Pulmonary artery endothelial cell (primary cell): ENCODE data around the gene DOCK8. TPM values are rescaled to one million over a fixed set of nuclear protein-coding genes. Genes with fewer than 3 reads are reported as not detected.

Source experiments
- DNase-seq: peaks from one replicate; pipeline ENCODE4 v3.0.0-alpha.2; 2011; ENCODE audit warnings: low read depth, low spot score
- total RNA-seq: library from RNA; depleted of rRNA; stranded (reverse); fragments of >200 nt; gene quantifications from 2 replicates; pipeline ENCODE4 v1.2.3, GENCODE V29; 2014

Gene DOCK8
- total RNA-seq, 1 donor from 2014 or later, result 0.33 TPM

DNA sequence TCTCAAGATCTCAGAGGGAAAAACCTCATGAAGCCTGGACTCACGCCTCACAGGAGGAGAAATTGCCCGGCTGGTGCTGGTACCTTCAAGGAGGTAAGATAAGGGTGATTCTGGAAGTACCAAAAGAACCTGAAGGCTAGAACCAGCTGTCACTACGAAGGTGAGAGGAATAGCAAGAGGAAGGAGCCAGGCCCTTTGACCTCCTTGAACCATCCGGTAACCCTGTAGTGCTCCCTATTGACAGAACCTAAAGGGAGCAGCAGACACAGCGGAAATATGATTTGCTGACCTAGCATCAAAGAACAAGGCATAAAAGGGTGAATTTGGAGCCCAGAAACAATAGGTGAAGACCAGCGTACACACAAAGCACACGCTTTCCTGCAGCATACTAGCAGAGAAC is 92.2 kb downstream of the DOCK8 start:
- DNase-seq, result no peak

DNA sequence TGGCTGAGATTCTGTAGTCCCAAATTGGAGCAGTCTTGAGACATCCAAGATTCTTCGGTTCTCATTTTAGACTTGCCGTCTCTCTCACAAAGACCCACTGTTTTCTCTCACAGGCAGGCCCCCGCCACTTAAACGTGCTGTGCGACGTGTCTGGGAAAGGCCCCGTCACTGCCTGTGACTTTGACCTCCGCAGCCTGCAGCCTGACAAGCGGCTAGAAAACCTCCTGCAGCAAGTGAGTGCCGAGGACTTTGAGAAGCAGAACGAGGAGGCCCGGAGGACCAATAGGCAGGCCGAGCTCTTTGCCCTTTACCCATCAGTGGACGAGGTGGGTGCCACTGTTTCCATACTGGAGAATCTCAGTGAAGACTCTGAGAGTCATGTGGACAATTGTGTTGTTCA is 97.2 kb downstream of the DOCK8 start:
- DNase-seq, result no peak

DNA sequence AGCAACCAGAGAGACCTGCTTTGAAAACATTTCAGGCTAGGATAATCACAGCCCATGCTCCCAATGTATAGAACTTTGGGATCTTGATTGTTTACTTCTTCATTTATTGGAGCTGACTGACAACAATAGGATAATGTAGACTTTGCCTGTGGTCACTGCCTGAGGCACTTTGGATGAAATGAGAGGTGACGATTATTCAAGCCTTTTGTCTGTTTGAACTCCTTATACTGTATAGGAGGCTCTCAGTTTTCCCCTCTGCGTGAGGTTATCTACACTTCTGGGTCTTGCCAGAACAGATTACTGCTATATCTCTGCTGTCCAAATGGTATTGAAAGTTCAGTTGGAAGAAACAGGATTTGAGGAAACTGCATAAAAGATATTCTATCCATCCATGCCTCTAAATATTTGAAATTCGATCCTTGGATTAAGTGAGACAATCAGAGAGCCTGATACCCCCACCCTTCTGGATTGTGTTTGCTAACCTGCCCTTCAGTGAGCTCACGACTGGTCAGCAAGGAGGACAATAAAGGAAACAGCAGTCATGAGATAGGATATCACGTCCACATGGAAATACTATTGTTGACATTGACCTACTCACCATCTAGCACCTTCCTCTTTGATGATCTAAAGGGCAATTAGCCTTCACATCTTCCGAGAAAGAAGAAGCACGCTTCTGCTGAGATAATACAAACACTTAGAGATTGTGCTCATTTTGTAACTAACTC is 98.1 kb downstream of the DOCK8 start:
- DNase-seq, result no peak

DNA sequence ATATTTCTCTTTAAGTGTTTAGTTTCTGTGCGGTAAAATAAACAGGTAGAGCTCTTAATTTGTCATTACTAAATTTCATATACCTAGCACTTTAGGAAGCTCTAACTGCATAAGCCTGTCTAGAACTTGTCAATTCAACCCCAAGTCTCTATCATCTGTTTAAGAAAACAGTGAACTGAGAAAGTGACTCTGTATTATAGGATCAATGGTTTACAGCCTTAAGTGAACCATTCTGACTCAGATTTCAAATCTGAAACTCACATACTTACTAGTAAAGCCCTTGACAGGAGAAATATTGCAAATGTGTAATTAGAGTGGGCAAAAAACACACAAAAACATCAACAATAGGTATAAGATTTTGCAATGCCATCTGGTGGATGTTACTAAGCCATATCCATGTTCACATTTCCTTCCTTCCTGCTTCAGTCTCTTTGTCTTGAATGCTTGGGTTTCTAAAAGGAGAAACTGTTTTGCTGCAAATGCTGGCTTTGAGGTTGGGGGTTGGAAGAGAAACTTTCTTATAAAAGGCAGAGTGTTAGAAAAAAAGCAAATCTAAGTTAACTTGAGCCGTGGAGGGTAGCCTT is 101.8 kb downstream of the DOCK8 start:
- no peak for DNase-seq

DNA sequence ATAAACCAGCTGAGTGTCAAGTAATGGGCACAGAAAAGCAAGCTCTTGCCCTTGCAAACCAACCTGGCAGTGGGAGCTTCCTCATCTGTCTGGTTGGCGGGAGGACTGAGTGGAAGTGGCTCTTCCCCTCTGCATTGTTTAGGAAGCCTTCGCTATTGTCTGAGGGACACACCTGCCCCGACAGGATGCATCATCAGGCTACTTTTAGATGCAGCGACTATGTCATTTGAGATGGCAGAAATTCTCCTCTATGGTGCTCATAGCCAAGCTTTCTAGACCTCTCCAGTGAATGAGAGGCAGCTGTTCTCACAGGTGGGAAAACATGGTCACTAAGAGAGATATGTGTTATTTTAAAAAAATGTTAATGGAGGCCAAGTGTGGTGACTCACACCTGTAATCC is 104.0 kb downstream of the DOCK8 start:
- no peak for DNase-seq

DNA sequence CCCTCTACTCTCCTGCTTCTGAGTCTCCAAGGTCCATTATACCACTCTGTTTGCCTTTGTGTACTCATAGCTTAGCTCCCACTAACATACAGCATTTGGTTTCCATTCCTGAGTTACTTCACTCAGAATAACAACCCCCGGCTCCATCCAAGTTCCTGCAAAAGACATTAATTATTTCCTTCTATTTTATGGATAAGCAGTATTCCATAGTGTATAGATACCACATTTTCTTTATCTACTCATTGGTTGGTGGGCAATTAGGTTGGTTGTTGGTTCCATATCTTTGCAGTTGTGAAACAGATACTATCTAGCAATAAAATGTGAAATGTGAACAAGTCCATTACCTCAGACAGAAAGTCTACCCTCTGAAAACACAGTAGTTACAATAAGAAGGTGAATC is 110.3 kb downstream of the DOCK8 start:
- no peak for DNase-seq

DNA sequence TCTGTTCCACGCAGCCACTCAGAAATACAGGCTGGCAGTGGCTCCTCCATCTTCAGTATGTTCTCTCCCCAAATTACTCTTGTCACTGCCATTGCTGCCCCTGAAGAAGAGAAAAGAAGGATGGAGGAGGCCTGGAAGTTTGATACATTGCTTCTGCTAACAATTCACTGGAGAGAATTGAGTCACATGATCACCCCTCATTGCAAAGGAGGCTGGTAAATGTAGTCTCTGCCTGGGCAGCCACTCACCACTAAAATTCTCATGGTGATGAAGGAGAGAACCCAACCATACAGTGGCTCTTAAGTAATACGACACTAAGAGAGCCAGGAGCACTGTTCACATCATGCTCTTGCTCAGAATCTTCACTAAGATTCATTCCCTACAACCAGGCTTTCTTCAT is 112.0 kb downstream of the DOCK8 start:
- DNase-seq, result no peak

DNA sequence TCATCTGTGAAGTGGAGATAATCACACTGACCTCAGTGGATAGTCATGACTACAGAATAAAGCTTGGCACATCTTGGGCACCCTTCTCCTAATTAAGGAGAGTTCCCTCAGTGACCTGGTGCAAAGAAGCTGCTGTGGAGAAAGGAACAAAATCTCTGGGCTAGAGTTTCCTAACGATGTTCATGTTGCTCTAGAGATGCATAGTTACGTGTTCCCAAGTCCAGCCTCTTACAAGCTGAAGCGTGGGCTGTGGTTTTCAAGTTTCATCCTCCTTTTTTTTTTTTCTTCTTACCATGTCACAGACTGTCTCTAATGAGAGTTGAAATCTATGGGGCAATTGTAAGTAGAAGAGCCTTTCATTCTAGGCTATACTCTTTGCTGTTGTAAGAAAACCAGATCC is 113.8 kb downstream of the DOCK8 start:
- DNase-seq, result no peak

DNA sequence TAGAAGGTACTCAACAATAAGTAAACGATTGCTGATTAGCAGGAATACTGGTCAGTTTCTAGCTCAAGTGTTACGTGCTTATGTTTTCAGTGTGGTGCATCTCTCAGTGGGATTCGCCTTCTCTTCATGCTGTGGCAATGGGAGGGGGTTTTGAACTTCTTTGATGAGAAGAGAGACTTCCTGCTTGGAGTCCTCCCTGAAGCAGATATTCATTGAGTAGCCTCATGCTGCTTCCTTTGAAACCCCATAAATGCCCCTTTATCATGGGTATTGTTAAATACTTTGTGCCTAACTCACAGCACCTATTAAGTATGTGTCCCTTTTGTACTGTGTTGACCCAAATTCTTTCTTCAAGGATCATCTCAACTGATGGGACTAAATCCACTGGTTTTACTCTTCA is 116.5 kb downstream of the DOCK8 start:
- no peak for DNase-seq

DNA sequence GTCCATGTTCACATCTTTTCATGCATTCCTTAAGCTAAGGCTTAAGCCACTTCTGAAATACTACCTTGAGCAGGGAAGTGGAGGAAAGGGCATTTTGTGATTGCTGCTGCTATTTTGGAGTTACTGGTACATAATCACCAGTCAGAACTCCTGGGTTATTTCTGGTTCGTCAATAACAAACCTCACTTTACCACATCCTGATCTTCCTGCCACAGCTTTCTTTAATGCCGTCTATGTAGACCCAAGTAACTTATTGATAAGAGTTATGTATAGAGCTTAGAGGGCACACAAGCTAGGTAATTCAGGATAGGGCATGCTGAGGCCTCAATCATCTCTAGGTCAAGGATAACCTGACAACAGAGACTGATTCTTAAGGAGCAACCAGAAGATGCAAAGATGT is 120.7 kb downstream of the DOCK8 start:
- DNase-seq, result no peak

DNA sequence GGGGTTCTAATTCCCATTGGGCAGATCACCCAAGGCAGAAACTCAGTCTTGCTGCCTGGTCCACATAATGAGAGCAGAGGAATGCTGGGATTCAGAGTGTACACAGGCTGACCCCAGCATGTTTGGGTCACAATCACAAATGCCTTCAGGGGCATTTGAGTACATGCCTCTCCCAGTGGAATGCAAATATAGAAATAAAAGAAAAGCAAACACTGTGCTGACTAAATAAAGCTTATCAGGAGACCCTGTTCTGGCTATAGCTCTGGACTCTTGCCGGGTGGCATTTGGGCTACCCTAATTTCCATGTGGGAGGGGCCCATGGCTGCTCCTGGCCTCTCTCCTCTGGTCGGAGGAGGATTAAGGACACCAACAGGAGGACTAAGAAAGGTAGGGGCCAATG is 121.4 kb downstream of the DOCK8 start:
- no peak for DNase-seq

DNA sequence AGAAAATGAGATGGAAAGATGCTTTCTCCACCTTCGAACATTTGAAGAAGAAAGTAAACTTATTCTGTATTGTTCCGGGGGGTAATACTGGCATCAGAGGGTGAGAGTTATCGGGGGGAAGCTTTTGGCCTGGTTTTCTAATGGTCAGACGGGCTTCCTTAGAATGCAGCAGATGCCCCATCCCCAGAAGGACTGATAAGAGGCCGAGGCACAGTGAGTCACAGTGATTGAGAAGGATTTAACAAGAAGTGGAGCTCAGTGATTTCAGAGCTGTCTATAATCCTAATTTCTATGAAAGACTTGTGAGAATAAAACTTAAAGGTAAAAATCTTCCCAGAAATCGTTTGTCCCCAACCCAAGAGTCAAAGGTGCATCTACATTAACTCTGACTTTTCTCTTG is 123.9 kb downstream of the DOCK8 start:
- DNase-seq, result no peak

DNA sequence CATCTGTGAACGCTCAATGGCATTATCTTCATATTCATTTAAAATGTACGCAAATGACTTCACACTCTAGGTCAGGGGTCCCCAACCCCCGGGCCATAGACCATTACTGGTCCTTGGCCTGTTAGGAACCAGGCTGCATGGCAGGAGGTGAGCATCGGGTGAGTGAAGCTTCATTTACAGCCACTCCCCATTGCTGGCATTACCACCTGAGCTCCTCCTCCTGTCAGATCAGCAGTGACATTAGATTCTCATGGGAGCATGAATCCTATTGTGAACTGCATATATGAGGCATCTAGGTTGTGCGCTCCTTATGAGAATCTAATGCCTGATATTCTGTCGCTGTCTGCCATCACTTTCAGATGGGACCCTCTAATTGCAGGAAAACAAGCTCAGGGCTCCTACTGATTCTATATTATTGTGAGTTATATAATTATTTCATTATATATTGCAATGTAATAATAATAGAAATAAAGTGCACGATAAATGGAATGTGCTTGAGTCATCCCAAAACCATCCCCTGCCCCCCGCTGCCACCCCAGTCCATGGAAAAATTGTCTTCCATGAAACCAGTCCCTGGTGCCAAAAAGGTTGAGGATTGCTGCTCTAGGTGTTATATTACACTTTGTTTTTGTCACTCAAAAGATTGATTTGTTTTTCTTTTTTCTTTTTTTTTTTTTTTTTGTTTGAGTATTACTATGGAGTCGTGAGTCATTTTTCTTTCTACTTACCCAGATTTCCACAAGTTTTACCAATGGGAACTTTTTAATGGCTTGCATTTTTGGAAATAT is 127.2 kb downstream of the DOCK8 start:
- DNase-seq, result no peak

DNA sequence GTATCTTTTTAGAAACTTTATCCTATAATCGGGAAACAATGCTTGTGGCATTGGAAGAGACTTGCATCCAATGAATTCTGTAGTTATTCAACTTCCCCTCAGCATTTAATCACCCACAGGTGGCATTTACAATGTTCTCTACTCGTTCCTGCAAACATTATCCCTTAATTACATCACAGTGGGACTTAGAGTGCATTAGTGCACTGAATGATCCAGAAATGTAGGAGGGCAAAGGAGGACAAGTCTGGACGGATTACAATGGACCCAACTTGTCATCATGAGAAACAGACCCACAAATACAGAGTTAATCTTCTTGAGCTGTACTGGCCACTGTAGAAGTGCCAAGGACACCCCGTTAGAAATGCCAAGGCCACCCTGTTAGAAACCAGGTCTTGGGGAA is 129.1 kb downstream of the DOCK8 start:
- DNase-seq, result no peak

DNA sequence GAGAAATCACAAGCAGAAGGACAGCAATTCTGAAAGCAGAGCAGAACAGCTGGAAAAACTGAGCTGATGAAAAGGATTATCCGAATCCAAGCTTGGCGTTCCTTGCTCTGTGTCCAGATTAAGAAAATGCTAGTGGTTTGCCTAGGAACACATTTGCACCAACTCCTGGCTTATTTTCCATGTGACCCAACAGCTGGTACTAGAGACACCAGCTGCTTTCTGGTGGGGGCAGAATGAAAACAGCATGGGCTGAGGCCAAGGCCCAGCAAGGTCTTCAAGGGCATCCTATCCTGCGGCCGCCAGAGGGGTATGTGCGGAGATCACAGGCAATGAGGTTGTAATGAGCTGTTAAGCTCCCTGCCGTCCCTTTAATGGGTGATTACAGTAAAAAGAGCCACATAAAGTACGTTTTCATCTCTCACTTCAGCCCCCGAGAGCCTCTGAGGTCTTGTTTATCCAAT is 131.5 kb downstream of the DOCK8 start:
- no peak for DNase-seq

DNA sequence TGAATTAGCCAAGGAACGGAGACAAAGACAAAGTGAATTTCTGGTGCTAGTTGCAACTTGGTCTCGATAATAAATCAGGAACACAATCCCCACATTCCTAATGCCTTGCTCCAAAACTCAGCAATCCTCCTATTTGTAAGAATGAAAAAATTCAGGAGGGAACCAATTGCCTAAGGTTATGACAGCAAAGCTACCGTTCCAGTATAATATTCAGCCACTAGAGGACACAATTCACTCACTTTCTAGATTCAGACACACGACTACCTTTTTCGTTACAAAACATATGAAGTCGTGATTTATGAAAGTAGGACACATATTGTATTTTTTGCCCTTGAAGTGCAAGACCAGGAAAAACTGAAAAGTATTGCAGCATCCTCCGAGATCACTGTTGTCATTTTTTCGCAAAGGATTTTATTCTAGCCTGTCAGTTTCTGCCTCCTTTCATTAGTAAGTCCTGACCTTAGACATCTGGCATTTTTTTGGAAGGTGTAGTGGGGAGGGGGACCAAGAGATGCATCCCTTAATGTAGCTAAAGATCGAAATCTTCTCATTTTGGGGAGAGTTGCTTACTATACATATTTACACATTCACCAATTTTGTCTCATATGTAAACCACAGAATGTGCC is 133.1 kb downstream of the DOCK8 start:
- DNase-seq, result no peak

DNA sequence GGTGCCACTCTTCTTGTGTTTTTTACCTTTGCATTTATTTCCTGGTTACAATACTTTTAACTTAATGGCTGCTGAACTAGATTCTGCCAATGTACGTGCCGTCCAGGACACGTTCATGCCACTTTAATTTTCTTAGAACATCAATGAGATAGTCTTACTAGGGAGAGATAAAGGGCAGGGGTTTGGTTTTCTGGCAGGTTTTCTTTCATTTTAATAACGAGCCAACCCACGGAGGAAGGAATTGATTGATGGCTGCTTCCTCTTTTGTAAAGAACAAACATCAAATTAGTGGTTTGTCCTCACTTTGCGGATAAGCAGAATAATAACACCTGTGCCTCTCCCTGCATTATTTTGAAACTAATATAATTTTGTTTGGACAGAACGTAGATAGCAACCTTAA is 135.7 kb downstream of the DOCK8 start:
- DNase-seq, result no peak

DNA sequence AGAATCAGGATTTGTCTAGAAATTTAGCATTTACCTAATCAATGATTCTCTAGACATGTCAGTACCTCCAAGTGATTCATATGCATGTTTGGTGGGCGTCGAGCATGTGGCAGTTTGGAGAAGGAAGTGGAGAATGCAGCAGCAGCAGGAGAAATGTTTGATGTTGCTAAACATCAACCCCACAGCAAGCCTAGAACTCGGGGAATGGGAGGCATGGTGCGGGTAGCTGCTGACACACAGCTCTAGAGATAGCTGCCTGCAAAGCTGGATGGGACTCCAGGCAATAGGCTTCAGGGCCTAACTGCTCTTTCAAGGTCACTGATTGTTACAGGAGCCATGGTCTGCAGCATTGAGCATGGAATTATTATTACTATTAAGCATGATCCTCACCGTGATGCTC is 137.3 kb downstream of the DOCK8 start:
- no peak for DNase-seq

DNA sequence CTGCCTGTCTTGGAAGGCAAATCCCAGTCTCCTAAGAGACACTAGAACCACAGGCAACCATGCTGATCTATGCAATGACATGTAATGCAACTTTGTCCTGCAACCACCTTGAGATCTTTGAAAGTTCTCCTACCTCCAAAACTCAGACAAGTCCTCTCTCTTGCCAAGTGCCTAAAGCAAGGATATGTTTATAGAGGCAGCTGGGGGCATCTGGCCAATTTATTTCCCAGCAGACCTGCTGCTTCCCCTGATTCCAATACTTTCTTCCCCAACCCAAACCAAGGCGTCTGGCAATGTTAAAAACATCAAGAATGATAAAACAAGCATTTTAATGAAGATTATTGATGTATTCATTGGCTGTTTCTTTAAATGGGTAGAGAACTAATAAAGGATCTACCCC is 138.4 kb downstream of the DOCK8 start:
- DNase-seq, result no peak

DNA sequence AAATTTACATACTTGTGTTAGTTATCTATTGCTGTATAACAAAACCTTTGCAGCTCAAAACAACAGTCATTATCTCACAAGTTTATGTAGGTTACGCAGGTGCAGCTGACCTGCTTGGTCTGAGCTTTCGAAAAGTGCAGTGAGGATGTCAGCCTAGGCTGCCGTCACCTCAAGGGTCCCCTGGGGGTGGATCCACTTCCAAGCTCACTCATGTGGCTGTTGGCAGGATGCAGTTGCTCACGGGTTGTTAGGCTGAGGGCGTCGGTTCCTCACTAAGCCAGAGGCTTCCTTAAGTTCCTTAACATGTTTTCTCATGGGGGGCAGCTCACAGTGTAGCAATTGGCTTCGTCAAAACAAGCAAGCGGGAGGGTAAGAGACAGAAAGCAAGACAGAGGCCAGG is 139.8 kb downstream of the DOCK8 start:
- no peak for DNase-seq

DNA sequence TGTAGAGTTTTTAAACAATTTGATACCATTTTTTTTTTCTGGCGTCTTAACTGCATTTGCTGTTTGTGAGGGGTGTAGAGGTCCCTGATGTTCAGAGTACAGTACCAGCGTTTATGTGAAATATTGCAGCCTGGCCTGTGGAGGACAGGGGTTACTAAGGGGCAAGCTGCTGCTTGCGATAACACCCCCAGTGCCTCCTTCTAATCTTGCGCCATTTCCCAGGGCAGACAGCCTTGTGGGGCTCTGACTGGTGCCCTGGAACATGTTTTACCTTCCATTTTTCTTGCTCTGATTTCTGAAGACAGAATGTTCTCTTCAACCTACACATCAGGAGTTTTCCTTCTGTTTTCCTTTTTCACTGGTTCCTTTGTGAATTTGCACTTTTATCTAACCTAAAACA is 142.9 kb downstream of the DOCK8 start:
- DNase-seq, result no peak

DNA sequence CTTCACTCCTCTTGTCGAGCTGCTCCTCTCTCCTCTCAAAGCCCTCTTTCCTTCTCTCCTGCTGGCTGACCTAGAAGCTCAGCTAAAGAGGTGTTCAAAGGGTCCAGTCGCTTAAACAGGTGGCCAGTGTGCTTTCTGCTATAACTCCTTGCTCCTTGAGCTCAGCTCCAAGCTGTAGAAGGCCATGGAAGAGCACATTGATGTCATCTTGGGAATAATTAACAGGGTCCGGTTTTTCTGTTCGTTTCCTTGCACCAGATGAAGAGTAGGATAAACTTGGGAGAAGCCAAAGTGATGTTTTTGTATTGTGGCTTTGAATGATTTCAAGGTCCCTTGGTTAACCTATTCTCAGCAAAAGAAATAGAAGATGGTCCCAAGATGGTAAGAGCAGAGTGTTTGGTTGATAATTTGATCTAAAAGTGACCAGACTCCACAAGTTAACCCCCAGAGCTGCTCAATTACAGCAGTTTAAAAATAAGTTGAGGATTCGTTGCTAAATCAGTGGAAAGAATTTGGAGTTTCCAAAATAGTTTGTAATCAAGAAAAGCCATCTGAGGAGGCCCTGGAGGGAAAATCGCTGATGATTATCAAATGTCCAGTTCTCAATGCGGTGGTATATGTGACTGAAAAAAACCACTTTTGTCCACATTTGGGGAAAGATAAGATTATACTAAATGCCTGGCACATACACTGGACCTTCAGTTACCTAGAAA is 148.1 kb downstream of the DOCK8 start:
- no peak for DNase-seq
